Testis (tissue), 2 donors: ENCODE data around the gene IGFLR1.

Experiments used
- POLR2A ChIP-seq: fragments of 450-650 bp; IDR thresholded peaks from one replicate; pipeline ENCODE4 v1.6.1; 2017; ENCODE audit warnings: antibody characterized with exemption, mild to moderate bottlenecking, moderate library complexity
- TF ChIP-seq, protein P1 (sequence below), 3 experiments: fragments of 450-650 bp in 2 of 3; fragments of 200-600 bp in 1 of 3; sonication (generic) in 1 of 3; IDR thresholded peaks; one replicate each; pipeline ENCODE4 v1.5.1; 2016 to 2019; ENCODE audit warnings: antibody characterized with exemption in 3 of 3, mild to moderate bottlenecking in 2 of 3, moderate library complexity in 1 of 3

DNA sequence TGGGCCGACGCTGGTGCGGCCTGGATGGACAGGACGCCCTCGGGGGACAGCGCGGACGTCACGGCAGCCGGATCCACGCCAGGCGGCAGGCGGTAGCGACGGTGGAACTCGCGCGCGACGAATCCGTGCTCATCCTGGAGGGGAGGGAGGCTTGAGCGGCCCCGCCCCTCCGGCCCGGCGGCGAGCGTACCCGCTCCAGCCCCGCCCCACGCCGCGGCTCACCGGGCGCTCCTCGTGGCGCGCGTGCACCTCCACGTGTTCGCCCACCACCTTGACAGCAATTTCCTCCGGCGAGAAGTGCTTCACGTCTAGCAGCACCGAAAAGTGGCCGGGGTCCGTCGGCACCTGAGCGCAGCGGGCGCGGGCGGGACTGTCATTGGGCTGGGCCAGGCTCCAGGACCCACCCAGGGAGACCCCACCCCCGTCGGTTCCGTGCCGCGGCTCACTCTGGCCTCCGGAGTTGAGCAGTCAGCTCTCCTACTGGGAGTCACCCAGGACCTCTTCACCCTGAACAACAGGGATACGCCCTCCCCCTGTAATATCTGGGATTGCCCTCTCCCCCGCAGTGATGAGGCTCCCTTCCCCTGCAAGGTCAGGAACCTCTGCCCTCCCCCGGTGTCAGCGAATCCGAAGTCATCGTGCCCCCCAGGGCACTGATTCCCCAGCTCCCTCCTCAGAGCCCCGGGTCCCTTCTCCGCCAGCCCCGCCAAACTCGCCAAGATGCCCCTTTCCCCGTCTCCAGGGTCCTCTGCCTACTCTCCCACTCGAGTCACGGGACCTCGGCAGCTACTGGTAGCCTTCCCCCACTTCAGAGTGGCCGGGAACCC is 13.5 kb upstream of the IGFLR1 start:
- TF ChIP-seq, protein P1, sequence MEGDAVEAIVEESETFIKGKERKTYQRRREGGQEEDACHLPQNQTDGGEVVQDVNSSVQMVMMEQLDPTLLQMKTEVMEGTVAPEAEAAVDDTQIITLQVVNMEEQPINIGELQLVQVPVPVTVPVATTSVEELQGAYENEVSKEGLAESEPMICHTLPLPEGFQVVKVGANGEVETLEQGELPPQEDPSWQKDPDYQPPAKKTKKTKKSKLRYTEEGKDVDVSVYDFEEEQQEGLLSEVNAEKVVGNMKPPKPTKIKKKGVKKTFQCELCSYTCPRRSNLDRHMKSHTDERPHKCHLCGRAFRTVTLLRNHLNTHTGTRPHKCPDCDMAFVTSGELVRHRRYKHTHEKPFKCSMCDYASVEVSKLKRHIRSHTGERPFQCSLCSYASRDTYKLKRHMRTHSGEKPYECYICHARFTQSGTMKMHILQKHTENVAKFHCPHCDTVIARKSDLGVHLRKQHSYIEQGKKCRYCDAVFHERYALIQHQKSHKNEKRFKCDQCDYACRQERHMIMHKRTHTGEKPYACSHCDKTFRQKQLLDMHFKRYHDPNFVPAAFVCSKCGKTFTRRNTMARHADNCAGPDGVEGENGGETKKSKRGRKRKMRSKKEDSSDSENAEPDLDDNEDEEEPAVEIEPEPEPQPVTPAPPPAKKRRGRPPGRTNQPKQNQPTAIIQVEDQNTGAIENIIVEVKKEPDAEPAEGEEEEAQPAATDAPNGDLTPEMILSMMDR (IDR thresholded peaks at IDR 0.05) = no peak
- TF ChIP-seq POLR2A = no peak
